ENCODE data around the gene ATP1B1.
"Not testable (repeated sequence)": the region's sequence is repeated elsewhere in the genome, so short reads cannot be mapped to it uniquely, and the experiment has no call there.

The ATP1B1 gene

GRCh38 chr1:169115891-169116585 is 9.5 kb downstream of the ATP1B1 start:
- DNase-seq (ENCODE audit: low read depth in 2 of 2, low spot score in 1 of 2): no peak

GRCh38 chr1:169117014-169117413 is 10.5 kb downstream of the ATP1B1 start:
- no peak for DNase-seq (ENCODE audit: low read depth in 2 of 2, low spot score in 1 of 2)

GRCh38 chr1:169117599-169117998 is 11.1 kb downstream of the ATP1B1 start:
- DNase-seq (ENCODE audit: low read depth in 2 of 2, low spot score in 1 of 2): no peak

- DNase-seq (ENCODE audit: low read depth in 2 of 2, low spot score in 1 of 2): no peak
Measured at GRCh38 chr1:169118227-169118626, 11.7 kb downstream of the ATP1B1 start.

GRCh38 chr1:169119405-169119804 is 12.9 kb downstream of the ATP1B1 start:
- DNase-seq (ENCODE audit: low read depth in 2 of 2, low spot score in 1 of 2): no peak

GRCh38 chr1:169120066-169120465 is 13.6 kb downstream of the ATP1B1 start:
- DNase-seq (ENCODE audit: low read depth in 2 of 2, low spot score in 1 of 2): no peak

- no peak for DNase-seq (ENCODE audit: low read depth in 2 of 2, low spot score in 1 of 2)
Measured at GRCh38 chr1:169121146-169121923, 14.8 kb downstream of the ATP1B1 start.

GRCh38 chr1:169122976-169123375 is 16.5 kb downstream of the ATP1B1 start:
- DNase-seq (ENCODE audit: low read depth in 2 of 2, low spot score in 1 of 2): no peak

- DNase-seq (ENCODE audit: low read depth in 2 of 2, low spot score in 1 of 2): no peak
Measured at GRCh38 chr1:169124459-169124858, 18.0 kb downstream of the ATP1B1 start.

GRCh38 chr1:169125597-169125996 is 19.1 kb downstream of the ATP1B1 start:
- not testable (repeated sequence) for DNase-seq (ENCODE audit: low read depth in 2 of 2, low spot score in 1 of 2)

GRCh38 chr1:169126335-169126734 is 19.8 kb downstream of the ATP1B1 start:
- no peak for DNase-seq (ENCODE audit: low read depth in 2 of 2, low spot score in 1 of 2)

GRCh38 chr1:169127305-169127704 is 20.8 kb downstream of the ATP1B1 start:
- no peak for DNase-seq (ENCODE audit: low read depth in 2 of 2, low spot score in 1 of 2)

- no peak for DNase-seq (ENCODE audit: low read depth in 2 of 2, low spot score in 1 of 2)
Measured at GRCh38 chr1:169128562-169128961, 22.1 kb downstream of the ATP1B1 start.

- no peak for DNase-seq (ENCODE audit: low read depth in 2 of 2, low spot score in 1 of 2)
Measured at GRCh38 chr1:169129109-169129784, 22.8 kb downstream of the ATP1B1 start.

- DNase-seq (ENCODE audit: low read depth in 2 of 2, low spot score in 1 of 2): no peak
Measured at GRCh38 chr1:169130683-169131082, 24.2 kb downstream of the ATP1B1 start.

GRCh38 chr1:169132512-169133227 is 26.2 kb downstream of the ATP1B1 start:
- no peak for DNase-seq (ENCODE audit: low read depth in 2 of 2, low spot score in 1 of 2)

GRCh38 chr1:169133228-169133576 is 26.7 kb downstream of the ATP1B1 start:
- DNase-seq (ENCODE audit: low read depth in 2 of 2, low spot score in 1 of 2): no peak

GRCh38 chr1:169133801-169134502 is 27.5 kb downstream of the ATP1B1 start:
- no peak for DNase-seq (ENCODE audit: low read depth in 2 of 2, low spot score in 1 of 2)

GRCh38 chr1:169137357-169137756 is 30.9 kb downstream of the ATP1B1 start:
- no peak for DNase-seq (ENCODE audit: low read depth in 2 of 2, low spot score in 1 of 2)

- DNase-seq (ENCODE audit: low read depth in 2 of 2, low spot score in 1 of 2): no peak
Measured at GRCh38 chr1:169138866-169139670, 32.6 kb downstream of the ATP1B1 start.

All from stimulated activated CD8-positive, alpha-beta memory T cell treated with anti-CD3 and anti-CD28 coated beads, Interleukin-4, amount 100 ng/mL, for 1 hour (primary cell).